ENCODE measurements around the gene HMBS.
A peak's percentile ranks its signal among the peaks of the same experiment; 100 is the strongest.

HMBS gene

DNA sequence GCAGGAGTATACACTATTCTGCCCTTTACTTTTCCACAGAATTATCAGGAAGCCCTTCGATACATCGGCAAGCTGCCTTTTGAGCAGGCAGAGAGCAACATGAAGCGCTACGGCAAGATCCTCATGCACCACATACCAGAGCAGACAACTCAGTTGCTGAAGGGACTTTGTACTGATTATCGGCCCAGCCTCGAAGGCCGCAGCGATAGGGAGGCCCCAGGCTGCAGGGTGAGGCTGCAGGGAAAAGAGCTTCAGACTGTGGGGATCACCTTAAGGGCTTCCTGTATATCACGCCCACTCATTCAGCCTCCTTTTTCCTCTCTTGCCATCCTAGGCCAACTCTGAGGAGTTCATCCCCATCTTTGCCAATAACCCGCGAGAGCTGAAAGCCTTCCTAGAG is 6.8 kb upstream of the HMBS start:
- no peak for DNase-seq

DNA sequence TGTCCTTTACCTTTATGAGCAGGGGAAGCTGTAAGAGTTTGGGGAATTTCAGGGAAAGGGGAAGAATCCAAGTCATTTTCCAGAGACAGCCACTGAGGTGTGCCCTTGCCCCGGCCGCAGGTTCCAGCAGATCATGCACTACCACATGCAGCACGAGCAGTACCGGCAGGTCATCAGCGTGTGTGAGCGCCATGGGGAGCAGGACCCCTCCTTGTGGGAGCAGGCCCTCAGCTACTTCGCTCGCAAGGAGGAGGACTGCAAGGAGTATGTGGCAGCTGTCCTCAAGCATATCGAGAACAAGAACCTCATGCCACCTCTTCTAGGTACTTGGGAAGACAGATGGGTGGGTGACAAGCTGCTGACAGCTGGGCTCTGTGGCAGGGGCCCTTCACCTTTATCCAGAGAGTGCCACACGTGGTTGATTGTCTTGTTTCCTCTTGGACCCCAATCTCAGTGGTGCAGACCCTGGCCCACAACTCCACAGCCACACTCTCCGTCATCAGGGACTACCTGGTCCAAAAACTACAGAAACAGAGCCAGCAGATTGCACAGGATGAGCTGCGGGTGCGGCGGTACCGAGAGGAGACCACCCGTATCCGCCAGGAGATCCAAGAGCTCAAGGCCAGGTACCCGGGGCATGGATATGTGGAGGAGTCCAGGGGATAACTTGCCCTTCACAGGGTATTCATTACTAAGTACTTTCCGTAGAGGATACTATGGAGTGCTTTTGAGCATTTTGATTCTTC is 5.8 kb upstream of the HMBS start:
- DNase-seq: no peak

DNA sequence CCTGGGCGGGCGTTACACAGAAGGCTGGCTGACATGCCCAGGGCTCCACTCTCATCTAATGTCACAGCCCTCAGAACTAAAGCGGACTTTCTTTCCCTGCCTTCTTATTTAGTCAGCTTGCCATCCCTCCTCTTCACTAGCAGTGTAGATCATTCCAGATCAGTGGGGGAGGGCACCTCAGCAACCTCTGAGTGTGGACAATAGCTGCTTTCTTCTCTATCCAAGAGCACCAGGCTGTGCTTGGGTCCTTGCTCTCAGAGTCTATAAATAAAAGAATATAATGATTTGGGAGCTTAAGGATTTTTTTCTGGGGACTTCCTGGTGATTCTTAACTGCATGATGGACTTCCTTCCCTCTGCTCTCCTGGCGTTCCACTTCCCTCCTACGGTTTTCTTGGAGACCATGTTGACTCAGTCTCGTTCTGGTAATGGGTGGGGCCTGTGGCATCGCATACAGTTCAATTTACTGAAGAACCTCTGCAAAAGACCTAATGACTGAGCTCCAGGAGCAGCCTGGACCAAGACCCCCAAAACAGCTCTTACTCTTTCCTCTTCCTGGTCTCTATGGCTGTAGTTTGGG is 2.9 kb upstream of the HMBS start:
- no peak for DNase-seq

DNA sequence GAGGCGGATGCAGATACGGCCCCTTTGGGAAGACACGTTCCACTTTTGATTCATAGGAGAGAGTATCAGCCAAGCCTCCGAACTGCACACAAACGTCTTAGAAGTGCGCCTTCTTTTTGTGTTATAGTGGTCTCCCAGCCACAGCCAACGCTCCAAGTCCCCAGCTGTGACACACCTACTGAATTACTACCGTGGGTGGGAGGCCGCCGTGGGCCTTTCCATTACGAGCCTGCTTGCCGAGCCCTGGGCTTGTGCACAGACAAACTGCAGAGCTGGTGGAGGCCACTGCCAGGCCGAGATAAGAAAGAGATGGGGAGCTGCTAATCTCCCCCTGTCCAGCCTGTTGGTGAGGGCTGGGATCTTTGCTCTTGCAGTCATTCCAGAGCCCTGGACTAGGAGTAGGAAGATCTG is 761 bp downstream of the HMBS start:
- DNase-seq: no peak

DNA sequence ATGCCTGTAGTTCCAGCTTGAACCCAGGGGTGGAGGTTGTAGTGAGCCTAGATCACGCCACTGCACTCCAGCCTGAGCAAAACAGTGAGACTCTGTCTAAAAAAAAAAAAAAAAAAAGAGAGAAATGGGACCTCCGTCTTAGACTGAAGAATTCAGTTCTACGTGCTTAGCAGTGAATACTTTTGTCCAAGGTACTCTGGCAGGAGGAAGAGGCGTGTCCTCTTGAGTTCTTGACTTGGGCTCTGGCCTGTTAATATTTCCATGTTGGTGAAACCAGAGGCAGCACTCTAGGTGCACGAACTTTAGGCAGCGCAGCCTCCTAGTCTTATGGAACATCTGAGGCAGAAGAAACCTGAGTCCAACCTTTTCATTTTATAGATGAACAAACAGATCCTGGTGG is 2.4 kb downstream of the HMBS start:
- DNase-seq: no peak

DNA sequence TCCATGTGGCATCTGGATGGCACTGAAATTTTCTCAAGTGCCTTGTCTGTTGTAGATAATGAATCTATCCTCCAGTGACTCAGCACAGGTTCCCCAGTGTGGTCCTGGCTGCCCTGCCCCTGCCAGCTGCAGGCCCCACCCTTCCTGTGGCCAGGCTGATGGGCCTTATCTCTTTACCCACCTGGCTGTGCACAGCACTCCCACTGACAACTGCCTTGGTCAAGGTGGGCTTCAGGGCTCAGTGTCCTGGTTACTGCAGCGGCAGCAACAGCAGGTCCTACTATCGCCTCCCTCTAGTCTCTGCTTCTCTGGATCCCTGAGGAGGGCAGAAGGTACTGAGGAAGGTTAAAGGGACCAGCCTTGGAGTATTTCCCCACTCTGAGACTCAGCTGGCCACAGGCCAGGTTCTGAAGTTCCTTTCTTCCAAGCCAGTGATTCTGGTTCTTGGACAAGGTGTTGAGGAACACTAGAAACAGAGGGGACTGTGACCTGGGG is 3.1 kb downstream of the HMBS start:
- DNase-seq: no peak

DNA sequence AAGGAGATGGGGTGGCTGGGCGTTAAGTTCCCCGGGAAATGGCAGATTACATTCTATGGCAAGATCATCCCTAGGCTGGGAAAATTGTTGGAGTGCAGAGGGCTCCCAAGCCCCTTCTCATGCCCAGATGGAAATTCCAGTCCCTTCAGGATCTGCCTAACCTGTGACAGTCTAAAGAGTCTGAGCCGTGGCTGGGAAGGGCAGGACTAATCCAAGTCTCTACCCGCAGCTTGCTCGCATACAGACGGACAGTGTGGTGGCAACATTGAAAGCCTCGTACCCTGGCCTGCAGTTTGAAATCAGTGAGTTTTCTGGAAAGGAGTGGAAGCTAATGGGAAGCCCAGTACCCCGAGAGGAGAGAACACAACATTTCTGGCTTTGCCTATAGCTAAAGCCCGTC is 3.7 kb downstream of the HMBS start:
- DNase-seq: no peak

DNA sequence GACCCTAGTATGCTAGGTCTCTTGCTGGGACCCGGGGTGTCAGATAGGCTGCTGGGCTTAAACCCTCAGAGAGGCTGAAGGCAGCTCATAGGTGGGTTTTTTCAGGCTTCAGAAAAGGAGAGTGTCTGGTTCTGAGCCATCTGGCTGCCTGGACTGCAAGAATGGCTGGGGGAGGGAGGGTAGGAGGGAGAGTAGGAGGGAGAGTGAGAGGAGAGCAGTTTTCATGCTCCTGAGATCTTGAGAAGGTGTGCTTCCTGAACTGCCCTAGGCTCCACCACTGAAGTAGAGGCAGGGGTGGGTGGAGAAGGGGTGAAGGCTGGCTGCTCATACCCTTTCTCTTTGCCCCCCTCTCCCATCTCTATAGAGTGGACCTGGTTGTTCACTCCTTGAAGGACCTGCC is 4.6 kb downstream of the HMBS start:
- no peak for DNase-seq

DNA sequence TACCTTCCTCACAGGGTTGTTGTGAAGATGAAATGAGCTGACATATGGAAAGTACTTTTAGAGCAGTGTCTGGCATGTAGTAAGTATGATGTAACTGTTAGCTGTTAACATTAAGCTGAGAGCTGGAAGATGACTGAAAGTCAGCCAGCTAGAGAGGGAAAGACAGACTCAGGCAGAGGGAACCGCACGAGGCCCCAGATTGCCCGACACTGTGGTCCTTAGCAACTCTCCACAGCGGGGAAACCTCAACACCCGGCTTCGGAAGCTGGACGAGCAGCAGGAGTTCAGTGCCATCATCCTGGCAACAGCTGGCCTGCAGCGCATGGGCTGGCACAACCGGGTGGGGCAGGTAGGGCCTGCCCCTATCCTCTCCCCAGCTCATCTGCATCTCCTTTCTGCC is 6.5 kb downstream of the HMBS start:
- no peak for DNase-seq

DNA sequence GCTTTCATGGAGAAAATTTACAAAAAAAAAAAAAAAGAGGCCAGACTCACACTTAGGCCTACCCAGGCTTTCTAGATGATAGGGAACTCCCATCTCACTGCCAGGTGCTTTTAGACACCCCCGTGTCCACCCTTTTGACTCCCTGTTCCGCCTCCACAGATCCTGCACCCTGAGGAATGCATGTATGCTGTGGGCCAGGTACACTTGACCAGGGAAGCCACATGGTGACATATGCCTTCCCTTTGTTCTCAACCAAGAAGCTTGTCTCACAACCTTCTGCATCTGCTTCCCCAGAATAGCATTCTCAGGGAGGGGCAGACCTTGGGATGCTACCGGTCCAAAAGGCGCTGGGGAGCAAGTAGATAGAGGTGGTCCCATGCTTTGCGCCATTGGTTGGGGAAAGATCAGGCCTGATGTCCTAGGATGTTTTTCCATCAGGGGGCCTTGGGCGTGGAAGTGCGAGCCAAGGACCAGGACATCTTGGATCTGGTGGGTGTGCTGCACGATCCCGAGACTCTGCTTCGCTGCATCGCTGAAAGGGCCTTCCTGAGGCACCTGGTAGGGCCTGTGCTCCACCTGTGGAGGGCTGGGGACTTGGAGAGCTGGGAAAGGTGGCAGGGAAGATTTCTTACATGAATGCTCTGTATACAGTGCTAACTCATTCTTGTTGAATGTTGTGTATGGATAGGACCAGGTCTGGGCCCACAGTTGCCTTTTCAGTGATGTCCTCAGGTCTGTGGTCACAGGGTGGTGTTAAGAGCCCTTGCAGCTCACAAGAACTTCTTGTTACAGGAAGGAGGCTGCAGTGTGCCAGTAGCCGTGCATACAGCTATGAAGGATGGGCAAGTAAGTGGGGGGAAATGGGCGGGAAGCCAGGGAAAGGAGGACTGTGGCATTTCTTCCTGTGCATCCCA is 7.5 kb downstream of the HMBS start:
- DNase-seq: no peak

DNA sequence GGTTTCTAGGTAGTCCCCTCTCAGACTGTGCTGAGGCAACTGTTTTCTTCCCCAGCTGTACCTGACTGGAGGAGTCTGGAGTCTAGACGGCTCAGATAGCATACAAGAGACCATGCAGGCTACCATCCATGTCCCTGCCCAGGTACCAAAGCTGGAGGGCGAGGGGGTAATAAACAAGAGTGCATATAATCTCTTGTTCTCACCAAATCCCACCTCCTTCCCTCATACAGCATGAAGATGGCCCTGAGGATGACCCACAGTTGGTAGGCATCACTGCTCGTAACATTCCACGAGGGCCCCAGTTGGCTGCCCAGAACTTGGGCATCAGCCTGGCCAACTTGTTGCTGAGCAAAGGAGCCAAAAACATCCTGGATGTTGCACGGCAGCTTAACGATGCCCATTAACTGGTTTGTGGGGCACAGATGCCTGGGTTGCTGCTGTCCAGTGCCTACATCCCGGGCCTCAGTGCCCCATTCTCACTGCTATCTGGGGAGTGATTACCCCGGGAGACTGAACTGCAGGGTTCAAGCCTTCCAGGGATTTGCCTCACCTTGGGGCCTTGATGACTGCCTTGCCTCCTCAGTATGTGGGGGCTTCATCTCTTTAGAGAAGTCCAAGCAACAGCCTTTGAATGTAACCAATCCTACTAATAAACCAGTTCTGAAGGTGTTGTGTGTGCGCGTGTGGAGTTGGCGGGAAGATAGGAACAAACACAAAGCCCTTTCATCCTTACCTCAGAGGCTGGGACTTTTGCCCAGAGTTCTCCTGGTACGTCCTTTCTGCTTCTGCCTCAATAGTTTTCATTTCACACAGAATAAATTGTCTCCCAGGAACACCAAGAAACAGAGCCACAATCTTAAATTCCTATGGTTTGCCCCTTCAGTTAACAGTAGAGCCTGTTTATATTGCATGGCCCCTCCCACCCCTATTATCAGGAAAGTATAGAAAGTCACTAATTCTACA is 8.5 kb downstream of the HMBS start:
- DNase-seq: no peak

DNA sequence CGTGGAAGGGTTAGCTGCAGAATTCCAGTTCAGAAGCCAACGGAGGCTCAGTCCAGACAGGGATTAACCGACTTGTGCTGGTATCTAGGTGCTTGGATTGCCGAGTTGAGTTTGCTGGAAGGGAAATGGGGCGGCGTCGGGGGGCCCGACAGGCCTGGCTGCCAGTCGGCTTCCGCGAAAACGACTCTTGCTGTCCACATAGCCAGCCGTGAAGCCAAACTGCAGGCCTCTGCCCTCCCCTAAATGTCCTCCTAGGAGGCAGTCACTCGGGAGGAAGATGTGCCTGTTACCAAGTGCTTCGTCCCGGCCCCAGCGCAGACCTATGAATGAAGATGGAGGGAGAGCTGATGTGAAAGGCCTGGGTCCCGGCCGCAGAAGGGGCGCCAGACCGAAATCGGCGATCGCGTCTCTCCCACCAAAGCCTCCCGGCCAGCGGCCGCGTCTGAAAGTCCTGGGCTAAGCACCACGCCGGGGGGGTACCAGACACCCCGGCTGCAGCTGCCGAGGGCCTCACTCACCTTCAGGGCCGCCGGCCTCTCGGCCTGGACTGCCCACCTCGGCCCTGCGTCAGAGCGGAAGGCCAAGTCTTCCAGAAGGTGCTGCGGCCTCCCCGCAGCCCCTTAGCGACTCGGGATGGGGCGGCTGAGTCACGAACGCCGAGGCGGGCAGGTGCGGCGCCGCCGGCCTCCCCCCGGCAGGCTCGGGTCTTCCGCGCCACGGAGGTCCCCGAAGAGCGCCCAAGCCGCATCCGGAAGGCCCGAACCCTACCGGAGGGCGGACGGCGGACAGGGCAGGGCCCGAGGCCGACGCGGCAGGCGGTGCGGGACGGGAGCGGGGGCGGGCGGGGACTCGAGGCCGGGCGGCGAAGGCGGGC is 9.5 kb downstream of the HMBS start:
- no peak for DNase-seq

DNA sequence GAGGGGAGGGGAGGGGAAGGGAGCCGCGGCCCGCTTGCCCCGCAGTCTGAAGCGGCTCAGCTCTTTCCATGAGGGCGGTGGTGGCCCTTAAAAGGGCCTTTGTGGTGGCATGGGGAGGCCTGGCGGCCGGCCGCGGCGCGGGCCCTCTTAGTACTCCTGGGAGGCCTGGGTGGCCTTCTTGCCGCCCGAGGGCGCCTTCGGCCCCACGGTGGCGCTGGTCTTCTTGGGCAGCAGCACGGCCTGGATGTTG is 10.1 kb downstream of the HMBS start:
- no peak for DNase-seq

DNA sequence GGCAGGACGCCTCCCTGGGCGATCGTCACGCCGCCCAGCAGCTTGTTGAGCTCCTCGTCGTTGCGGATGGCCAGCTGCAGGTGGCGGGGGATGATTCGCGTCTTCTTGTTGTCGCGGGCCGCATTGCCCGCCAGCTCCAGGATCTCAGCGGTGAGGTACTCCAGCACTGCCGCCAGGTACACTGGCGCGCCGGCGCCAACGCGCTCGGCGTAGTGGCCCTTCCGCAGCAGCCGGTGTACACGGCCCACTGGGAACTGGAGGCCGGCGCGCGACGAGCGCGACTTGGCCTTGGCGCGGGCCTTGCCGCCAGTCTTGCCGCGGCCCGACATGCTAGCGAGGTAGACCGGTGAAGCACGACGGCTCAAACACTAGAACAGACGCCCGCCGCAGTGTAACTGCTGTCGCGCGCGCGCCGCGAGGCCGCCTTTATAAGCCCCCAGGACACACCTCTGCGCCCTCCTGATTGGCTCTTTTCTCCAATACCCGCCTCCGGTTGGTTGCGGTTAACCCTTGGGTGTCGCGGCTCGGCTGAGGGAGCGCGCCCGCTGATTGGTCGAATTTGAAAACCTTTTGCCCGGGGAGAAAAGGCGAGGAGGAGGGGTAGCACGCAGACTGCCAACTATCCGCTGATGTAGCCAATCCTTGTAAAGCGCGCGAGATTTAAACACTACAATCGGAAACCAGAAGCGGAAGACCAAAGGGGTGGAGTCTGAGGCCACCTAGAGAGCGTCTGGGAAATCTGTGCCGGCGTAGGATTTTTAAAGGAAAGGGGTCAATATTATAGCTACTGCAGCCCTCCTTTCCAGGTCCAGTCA is 10.6 kb downstream of the HMBS start:
- peak; percentile 98 for DNase-seq

DNA sequence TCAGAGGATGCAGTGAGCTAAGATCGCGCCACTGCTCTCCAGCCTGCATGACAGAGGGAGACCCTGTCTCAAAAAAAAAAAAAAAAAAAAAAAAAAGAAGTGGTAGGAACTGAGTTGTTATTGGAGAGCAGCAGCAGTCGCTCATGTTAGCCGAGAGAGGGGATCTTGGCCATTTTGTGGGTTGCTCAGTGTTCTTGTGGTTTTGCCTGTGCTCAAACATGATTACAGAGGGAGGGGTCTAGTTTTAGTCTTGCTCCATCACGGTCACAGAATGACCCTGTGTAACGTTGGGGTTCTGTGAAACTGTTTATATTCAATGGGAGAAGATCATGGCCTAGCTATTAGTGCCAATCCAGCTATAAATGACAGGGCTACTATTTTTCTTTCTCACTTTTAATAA is 15.0 kb downstream of the HMBS start:
- no peak for DNase-seq

DNA sequence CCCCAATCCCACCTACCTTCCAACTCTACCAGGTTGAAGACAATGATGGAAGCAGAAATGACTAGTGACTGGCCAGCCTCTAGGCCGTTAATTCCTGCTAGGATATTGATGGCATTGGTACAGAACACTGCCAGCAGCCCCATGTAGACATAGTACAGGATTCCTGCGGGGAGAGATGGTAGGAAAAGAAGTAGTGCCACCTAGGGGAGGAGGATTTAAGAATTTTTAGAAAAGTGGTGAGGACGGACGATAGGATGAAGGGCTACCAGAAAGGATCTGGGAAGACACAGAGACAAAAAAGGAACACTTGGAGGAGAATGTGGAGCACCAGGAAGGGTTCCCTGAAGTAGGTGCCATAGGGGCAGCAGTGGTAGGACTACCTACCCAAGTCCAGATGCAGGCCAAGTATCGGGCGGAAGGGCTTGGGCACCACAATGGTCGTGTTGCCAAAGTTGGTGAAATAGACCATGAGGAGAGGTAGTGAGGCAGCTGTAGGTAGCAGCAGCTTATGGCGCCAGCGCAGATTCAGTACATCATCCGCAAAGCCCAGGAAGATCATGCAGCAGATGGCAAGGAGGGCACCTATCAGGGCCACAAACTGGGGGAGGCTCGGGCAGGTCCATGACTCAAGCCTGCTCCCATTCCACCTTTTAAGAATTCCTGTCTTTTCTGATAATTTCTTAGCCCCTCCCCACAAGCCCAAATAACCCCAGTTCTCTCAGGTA is 15.7 kb downstream of the HMBS start:
- DNase-seq: peak; percentile 67

DNA sequence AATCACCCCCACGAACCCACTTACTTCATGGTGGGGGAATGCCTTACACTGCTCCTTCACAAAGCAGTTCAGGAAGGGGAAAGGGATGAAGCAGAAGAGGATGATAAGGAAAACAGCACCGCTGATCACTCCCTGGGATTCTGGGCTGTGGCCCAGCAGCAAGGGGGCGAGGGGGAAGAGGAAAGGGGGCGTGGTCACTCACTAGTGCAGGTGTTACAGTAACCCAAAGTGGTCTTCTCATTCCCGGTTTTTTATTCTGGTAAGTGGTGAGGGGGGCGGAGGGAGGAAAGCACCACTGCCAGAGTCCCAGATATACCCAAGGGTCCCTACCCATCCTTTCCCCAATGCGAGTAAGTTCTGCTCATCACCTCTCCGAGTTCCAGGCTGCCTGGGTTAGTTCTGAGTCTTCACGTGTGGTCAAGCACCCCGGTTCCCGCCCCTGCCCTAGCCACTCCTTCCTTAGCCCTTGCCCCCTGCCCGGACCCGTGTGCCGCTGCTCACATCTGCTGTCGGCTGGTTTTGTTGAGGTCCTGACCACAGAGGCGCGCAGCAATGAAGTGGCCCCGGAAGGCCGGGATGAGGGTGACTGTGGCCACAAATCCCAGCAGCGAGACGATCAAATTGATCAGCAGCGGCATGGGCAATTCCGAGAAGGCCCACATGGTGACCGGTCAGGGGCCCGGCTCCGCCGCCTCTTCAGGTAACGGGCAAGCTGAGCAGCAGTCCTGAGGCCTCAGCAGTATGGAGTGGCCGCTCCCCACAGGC is 16.5 kb downstream of the HMBS start:
- no peak for DNase-seq

DNA sequence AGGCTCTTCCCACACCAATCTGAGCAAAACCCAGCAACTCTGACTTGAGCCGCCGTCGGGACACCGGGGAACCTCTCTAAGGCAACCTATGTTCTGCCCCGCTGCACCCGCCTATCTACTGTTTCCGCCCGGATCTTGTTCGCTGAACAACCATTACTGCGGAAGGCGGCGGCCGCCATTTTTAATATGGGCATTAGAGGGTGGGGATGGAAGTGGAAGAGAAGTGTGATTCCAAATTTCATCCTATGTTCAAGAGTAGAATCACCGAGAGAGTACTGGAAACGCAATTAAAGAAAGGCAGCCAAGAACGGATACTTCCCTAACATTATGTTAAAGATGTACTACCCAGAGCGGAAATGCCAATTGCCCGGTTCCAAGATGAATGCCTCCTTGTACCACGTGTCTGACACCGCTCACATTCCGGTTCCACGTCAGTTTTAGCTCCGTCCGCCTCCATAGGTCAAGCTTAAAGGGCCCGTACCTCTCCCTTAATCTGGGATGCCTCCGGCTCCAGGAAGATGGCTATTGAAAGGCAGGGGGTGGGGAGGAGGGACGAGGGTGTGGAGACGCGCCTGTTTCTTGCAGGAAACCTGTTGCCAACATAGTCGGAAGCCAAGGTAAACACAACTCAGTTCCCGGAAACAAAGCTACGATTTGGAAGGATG is 17.2 kb downstream of the HMBS start, which contains the start of gene DPAGT1:
TSS of gene DPAGT1 (minus strand) at position 95 of the 665 bp plus-strand sequence. CDS start 198 bp downstream, outside the sequence.
- DNase-seq: peak; percentile 95
